Aorta (tissue), 5 donors: ENCODE measurements around the gene LRP5. TPM values are rescaled to one million over a fixed set of nuclear protein-coding genes. Genes with fewer than 3 reads are reported as not detected.

Experiments
- ATAC-seq: fragments of 200-7000 bp; cut with Tn5 transposase; one replicate; pipeline ENCODE4 v1.9.1; 2022; ENCODE audit warnings: moderate library complexity; ENCODE audit not compliant: low FRiP score
- DNase-seq, 2 donors: peaks; one replicate each; pipeline ENCODE4 v3.0.0-alpha.2; 2020
- H3K27ac ChIP-seq, 2 donors: one replicate each; pipeline ENCODE4 v1.5.1; 2013; ENCODE audit warnings: low read length in 2 of 2, mild to moderate bottlenecking in 2 of 2, moderate library complexity in 2 of 2, control low read depth in 1 of 2, inconsistent platforms in 1 of 2, low read depth in 1 of 2
- H3K27me3 ChIP-seq, 2 donors: one replicate each; pipeline ENCODE4 v1.6.1; 2013; ENCODE audit warnings: control low read depth in 1 of 2, low read length in 1 of 2, mild to moderate bottlenecking in 1 of 2, moderate library complexity in 1 of 2; ENCODE audit not compliant: insufficient read depth in 2 of 2, control insufficient read depth in 1 of 2
- H3K36me3 ChIP-seq, 2 donors: one replicate each; pipeline ENCODE4 v1.6.1; 2013; ENCODE audit warnings: control low read depth in 1 of 2, low read length in 1 of 2, mild to moderate bottlenecking in 1 of 2; ENCODE audit not compliant: insufficient read depth in 2 of 2, control insufficient read depth in 1 of 2
- H3K4me1 ChIP-seq, 2 donors: one replicate each; pipeline ENCODE4 v1.6.1; 2013; ENCODE audit warnings: low read length in 2 of 2, control low read depth in 1 of 2, mild to moderate bottlenecking in 1 of 2, moderate library complexity in 1 of 2; ENCODE audit not compliant: insufficient read depth in 2 of 2, control insufficient read depth in 1 of 2
- H3K4me3 ChIP-seq, 2 donors: one replicate each; pipeline ENCODE4 v1.5.1; 2013; ENCODE audit warnings: low read length in 2 of 2, control low read depth in 1 of 2, mild to moderate bottlenecking in 1 of 2
- H3K9me3 ChIP-seq: one replicate; pipeline ENCODE4 v1.6.1; 2013; ENCODE audit warnings: mild to moderate bottlenecking, low read length; ENCODE audit not compliant: control insufficient read depth
- WGBS, 2 donors: extraction: QIAGEN DNeasy Blood & Tissue Kit; methylation state at CpG; one replicate each; pipeline ENCODE4 v1.1.7; 2013; 5-methylcytosine and 5-hydroxymethylcytosine counted together
- intact Hi-C, 2 donors: fragments of 100-400 bp; cut with DNase I; formaldehyde crosslinking; loops; one replicate each; pipeline versions ENCODE4 v1.14.2 to v1.15.0; 2022
- polyA plus RNA-seq, 2 donors: library from polyadenylated mRNA; stranded (reverse); fragments of 200-250 nt; gene quantifications; one replicate each; pipeline ENCODE4 v1.2.3, GENCODE V29; 2013
- total RNA-seq, 2 donors: library from RNA; stranded (reverse); fragmentation: NEBNext Ultra II Directional; extraction: Animal tissue kit (Norgen Biotek cat#: 25700); gene quantifications; one replicate each; pipeline ENCODE4 v1.2.1, GENCODE V29; 2021
- donor health status: healthy with polysubstance abuse.
- donor health status: Bipolar disorder and iron deficiency.
- donor health status: DM: no; HTN: no; CAD: no.
- donor health status: DM: no; HTN: no; CAD: no.
- donor health status: DM: yes; HTN: yes; CAD: no.

LRP5 gene
- total and polyA plus RNA-seq, 4 donors: 23.9 to 103 (median 69.5) TPM

- Histone ChIP-seq H3K9me3 (no peaks in the 10 kb centered on the region), H3K4me3 (no peak overlapping the region), H3K27ac (peak overlapping the region in 1 of 2 donors; percentile 62), H3K27me3 (no peaks in the 10 kb centered on the region), H3K4me1 (peaks cover 0 to 3% of the 10 kb centered on the region in 2 donors), H3K36me3 (peaks cover 0 to 5% of the 10 kb centered on the region in 2 donors)
- no peak for DNase-seq
- 27 to 32% methylated on average over 10 of the region's 10 CpGs for WGBS, 2 donors
- no peak for ATAC-seq
- intact Hi-C loops: loop anchor here (5.0 to 10.0 kb wide), 2 partner anchors 43 to 55 kb away; partner anchors contain the start of genes LRP5 (in 2 of the 2) and KMT5B (in 1 of the 2)
These were observed 42.8 kb upstream of the LRP5 start for GRCh38 chr11:68269414-68270081.

GRCh38 chr11:68270196-68271022, 42.0 kb upstream of the LRP5 start:
- intact Hi-C loops: loop anchor here (1.0 to 10.0 kb wide), 3 partner anchors 42 to 114 kb away; partner anchors contain the start of genes LRP5 (in 2 of the 2) and KMT5B (in 1 of the 2)

GRCh38 chr11:68271023-68271780, 41.2 kb upstream of the LRP5 start:
- no peaks in the 10 kb centered on the region for H3K9me3 ChIP-seq
- H3K4me3 ChIP-seq: peak overlapping the region; percentile 75 to 79
- WGBS, 2 donors: 0 to 1% methylated on average over 23 of the region's 23 CpGs
- peak overlapping the region; percentile 74 to 90 for H3K27ac ChIP-seq
- peaks cover 0 to 4% of the 10 kb centered on the region in 2 donors for H3K36me3 ChIP-seq
- ATAC-seq (peak; percentile 59), DNase-seq (peak in 1 of 2 donors; percentile 76)
- H3K27me3 ChIP-seq: no peaks in the 10 kb centered on the region
- H3K4me1 ChIP-seq: peaks cover 0 to 3% of the 10 kb centered on the region in 2 donors
- intact Hi-C loops: loop anchor here (1.0 to 10.0 kb wide), 3 partner anchors 41 to 113 kb away; partner anchors contain the start of genes LRP5 (in 2 of the 2) and KMT5B (in 1 of the 2)

More at GRCh38 chr11:68270196-68271022, 42.0 kb upstream of the LRP5 start:
- no peak for ATAC-seq
- Histone ChIP-seq H3K4me1 (peaks cover 0 to 3% of the 10 kb centered on the region in 2 donors), H3K27ac (peak overlapping the region in 1 of 2 donors; percentile 77), H3K27me3 (no peaks in the 10 kb centered on the region), H3K4me3 (peak overlapping the region in 1 of 2 donors; percentile 75), H3K9me3 (no peaks in the 10 kb centered on the region), H3K36me3 (peaks cover 0 to 5% of the 10 kb centered on the region in 2 donors)
- DNase-seq: no peak
- WGBS, 2 donors: 41 to 61% methylated on average over 8 of the region's 8 CpGs

- no peaks in the 10 kb centered on the region for H3K9me3 ChIP-seq
- DNase-seq (peak; percentile 97 to 98), ATAC-seq (peak; percentile 98)
- peak within 1 kb of the TSS; percentile 87 to 90 for H3K27ac ChIP-seq
- WGBS, 2 donors: 0 to 1% methylated on average over 65 to 71 of the region's 71 CpGs
- intact Hi-C loops: loop anchor here (1.0 to 10.0 kb wide), 3 partner anchors 40 to 112 kb away; partner anchors contain the start of genes LRP5 (in 2 of the 2) and KMT5B (in 1 of the 2)
- peak within 1 kb of the TSS; percentile 75 to 79 for H3K4me3 ChIP-seq
- H3K36me3 ChIP-seq: peaks cover 0 to 3% of the 10 kb centered on the region in 2 donors
- no peaks in the 10 kb centered on the region for H3K27me3 ChIP-seq
- H3K4me1 ChIP-seq: peaks cover 0 to 3% of the 10 kb centered on the region in 2 donors
These were observed 40.4 kb upstream of the LRP5 start, which contains the start of gene C11orf24 for GRCh38 chr11:68271781-68272608. Gene C11orf24, minus strand, starts transcription at chr11:68271973. Its CDS starts 8,206 bp downstream, at chr11:68263767.

GRCh38 chr11:68273026-68273738, 39.2 kb upstream of the LRP5 start:
- Histone ChIP-seq H3K27ac (no peak overlapping the region), H3K9me3 (no peaks in the 10 kb centered on the region), H3K4me1 (peaks cover 0 to 3% of the 10 kb centered on the region in 2 donors), H3K4me3 (no peak overlapping the region), H3K27me3 (no peaks in the 10 kb centered on the region), H3K36me3 (no peaks in the 10 kb centered on the region)
- intact Hi-C loops: loop anchor here (5.0 to 10.0 kb wide), 2 partner anchors 39 to 58 kb away; partner anchors contain the start of genes LRP5 (in 2 of the 2) and KMT5B (in 1 of the 2)
- ATAC-seq (no peak), DNase-seq (no peak)
- 96% methylated on average over 21 of the region's 21 CpGs for WGBS, 2 donors

- no peak for ATAC-seq
These were observed 38.1 kb upstream of the LRP5 start for GRCh38 chr11:68274306-68274705.

More at GRCh38 chr11:68274306-68274705, 38.1 kb upstream of the LRP5 start:
- Histone ChIP-seq H3K4me1 (peaks cover 0 to 2% of the 10 kb centered on the region in 2 donors), H3K27ac (no peak overlapping the region), H3K9me3 (no peaks in the 10 kb centered on the region), H3K36me3 (no peaks in the 10 kb centered on the region), H3K27me3 (no peaks in the 10 kb centered on the region), H3K4me3 (no peak overlapping the region)
- 80 to 85% methylated on average over 1 of the region's 1 CpG for WGBS, 2 donors
- intact Hi-C loops: loop anchor here (5.0 to 10.0 kb wide), 2 partner anchors 38 to 60 kb away; partner anchors contain the start of genes LRP5 (in 2 of the 2) and KMT5B (in 1 of the 2)
- DNase-seq: no peak
